Melanocyte of skin (primary cell): ENCODE results near the gene PTPN7. TPM values are rescaled to one million over a fixed set of nuclear protein-coding genes. Genes with fewer than 3 reads are reported as not detected.

Experiments
- total RNA-seq, 2 donors: library from RNA; depleted of rRNA; stranded (reverse); fragments of >200 nt; gene quantifications; 2 replicates each; pipeline ENCODE4 v1.2.3, GENCODE V29; 2012

Gene PTPN7
- not detected for total RNA-seq

DNA sequence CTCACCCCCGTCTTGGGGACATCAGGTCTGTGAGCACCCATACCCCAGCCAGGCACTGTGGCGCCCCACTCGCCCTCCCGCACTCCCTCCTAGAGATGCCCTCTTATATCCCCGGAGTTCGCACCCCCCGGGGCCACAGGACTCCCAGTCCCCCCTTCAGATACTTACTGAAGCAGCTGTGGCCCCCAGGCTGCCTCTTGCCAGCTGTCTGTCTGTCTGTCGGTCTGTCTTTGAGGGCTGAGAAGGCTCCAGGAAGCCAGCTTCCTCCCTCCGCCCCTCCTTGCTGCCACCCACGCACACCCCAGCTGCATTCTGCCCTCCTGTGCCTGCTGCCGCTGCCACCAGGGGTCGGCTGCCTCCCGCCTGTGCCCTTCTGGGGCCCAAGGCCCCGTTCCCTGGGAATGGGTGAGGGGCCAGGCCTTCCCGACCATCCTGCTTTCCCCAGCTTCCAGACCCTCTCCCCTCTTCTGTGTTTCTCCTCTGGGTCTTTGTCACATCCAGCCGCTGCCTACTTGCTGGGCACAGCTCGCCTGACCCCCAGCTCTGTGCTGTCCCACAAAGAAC lies at the start of gene PTPN7:
Gene PTPN7 (minus strand): TSS at position 226 of the 564 bp plus-strand sequence. CDS start 1,200 bp downstream, outside the sequence.

DNA sequence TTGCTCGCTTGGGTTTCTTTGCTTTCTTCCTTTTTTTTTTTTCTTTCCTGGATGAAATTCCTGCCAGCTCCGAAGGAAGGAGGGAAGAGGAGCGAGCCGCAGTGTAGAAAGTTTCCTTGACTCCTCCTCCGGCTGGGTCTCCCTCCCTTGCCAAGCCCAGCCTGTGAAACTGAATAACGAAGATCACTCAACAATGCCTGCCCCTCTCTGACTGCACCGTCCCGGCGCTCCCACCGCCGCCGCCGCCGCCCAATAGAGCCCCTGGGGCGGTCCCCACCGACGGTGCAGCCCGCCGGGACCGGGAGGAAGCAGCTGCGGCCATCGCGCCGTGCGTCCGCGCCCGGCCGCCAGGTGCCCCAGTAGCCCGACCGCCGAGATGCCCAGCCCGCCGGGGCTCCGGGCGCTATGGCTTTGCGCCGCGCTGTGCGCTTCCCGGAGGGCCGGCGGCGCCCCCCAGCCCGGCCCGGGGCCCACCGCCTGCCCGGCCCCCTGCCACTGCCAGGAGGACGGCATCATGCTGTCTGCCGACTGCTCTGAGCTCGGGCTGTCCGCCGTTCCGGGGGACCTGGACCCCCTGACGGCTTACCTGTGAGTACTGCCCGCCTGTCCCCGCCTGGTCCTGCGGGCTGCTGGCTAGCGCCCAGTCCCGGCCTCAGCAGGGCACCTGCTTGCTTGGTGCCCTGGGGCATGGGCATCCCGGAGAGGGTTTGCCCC lies 33.4 kb upstream of the PTPN7 start, which contains the start of gene LGR6:
Gene LGR6 (plus strand): TSS at position 186 of the 714 bp plus-strand sequence. CDS start 191 bp downstream, at position 377.

DNA sequence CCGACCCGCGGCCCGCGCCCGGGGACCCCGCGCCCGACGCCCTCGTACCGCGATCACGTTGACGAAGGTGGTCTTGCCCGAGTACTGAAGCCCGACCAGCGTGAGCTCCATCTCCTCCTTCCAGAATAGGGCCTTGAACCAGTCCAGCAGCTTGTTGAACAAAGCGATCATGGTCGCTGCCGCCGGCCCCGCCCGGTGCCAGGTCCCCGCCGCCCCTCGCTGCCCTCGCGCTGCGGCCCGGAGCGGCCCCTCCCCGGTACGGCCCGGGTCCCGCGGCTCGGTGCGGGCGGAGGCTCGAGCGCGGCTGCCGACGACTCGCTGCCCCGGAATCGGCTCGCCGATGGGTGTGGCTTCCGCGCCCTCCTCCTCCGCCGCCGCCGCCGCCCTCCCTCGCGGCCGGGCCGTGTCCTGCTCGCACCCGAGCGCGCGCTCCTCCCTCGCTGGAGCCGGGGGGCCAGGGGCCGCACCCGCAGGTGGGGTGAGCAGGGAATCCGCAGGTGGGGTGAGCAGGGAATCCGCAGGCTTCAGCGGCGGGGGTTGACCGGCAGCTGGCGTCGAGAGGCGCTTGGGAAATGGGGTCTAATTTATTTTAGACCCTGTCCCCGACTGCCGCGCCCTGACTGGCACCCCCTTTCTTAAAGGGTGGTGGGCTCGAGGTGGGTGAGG lies 15.9 kb downstream of the PTPN7 start, which contains the start of gene ARL8A:
Gene ARL8A (minus strand): TSS at position 336 of the 666 bp plus-strand sequence. CDS start 165 bp downstream, at position 171.

DNA sequence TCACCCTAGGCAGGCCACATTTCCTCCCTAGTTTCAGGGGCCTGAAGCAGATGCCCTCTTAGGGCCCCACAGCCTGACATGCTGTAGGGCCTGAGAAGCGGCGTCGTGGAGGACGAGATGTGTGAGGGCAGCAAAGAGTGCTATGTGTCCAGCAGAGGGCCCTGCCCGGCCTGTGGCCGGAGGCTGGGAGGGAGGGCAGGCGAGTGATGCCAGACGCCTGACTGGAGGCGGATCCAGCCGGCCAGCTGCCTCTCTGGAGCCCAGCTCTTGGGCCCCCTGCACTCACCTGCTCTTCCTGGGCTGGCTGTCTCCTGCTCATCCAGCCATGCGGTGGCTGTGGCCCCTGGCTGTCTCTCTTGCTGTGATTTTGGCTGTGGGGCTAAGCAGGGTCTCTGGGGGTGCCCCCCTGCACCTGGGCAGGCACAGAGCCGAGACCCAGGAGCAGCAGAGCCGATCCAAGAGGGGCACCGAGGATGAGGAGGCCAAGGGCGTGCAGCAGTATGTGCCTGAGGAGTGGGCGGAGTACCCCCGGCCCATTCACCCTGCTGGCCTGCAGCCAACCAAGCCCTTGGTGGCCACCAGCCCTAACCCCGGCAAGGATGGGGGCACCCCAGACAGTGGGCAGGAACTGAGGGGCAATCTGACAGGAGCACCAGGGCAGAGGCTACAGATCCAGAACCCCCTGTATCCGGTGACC lies 37.6 kb downstream of the PTPN7 start, which contains the start of gene GPR37L1:
Gene GPR37L1 (plus strand): TSS at position 279 of the 697 bp plus-strand sequence. CDS start 47 bp downstream, at position 326.

Other genes starting within 250 kb of the PTPN7 start
- under 1 TPM in 1 of 2 donors, not detected in 1; under 0.01 TPM for gene LMOD1, start 214.1 kb downstream of the PTPN7 start, total RNA-seq
- 10 to 100 TPM; 46.5 to 79.3 TPM for gene TIMM17A, start 205.1 kb downstream of the PTPN7 start, total RNA-seq
- gene RNPEP, start 178.0 kb downstream of the PTPN7 start, total RNA-seq: 10 to 100 TPM; 50.9 to 77.3 TPM
- gene ELF3, start 150.0 kb downstream of the PTPN7 start, total RNA-seq: under 1 TPM; under 0.01 to 0.34 TPM
- gene GPR37L1, start 37.7 kb downstream of the PTPN7 start, total RNA-seq: under 1 TPM in 1 of 2 donors, not detected in 1; under 0.01 TPM
- gene ARL8A, start 15.9 kb downstream of the PTPN7 start, total RNA-seq: 10 to 100 TPM; 29.9 to 37.0 TPM
- gene LGR6, start 33.2 kb upstream of the PTPN7 start, total RNA-seq: not detected
- 100 to 1,000 TPM in 1 of 2 donors, 10 to 100 TPM in 1; 39.2 to 124 TPM for gene UBE2T, start 181.3 kb upstream of the PTPN7 start, total RNA-seq
- 10 to 100 TPM; 17.0 to 20.3 TPM for gene PPP1R12B, start 188.1 kb upstream of the PTPN7 start, total RNA-seq